ENCODE data around the gene CEMIP. TPM values are rescaled to one million over a fixed set of nuclear protein-coding genes. Genes with fewer than 3 reads are reported as not detected.

CEMIP gene
- polyA plus RNA-seq, 1 experiment = 221 TPM

DNA sequence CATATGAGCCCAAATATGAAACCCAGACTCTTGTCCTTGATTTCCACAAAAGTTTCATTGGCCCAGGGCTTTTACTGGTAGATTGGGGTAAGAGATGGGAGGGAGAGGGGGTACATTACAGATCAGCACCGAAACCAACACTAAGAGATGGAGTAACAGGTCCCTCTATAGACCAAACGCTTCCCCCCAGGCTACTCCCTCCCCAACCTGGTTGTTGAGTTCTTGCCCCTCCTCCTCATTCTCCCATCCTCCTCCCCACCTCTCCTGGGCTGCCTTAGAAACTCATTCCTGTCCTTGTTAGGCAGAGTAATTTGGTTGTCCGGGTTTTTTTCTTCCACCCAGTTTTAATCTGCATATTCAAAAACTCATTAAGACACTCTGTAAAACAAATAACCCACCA, 136.3 kb downstream of the CEMIP start:
- Histone ChIP-seq H3K9me3 (ENCODE audit: control insufficient read depth, insufficient read depth, low read length) (no peaks in the 10 kb centered on the region), H3K4me3 (ENCODE audit: low read depth, low read length) (no peak overlapping the region), H3K27me3 (ENCODE audit: control insufficient read depth, insufficient read depth, low read length) (no peaks in the 10 kb centered on the region), H3K27ac (ENCODE audit: low read depth, low read length) (no peak overlapping the region)
- no peak for DNase-seq (ENCODE audit: low read depth, low spot score)
- ChIA-PET POLR2A (no interaction called here), CTCF (interaction anchor here (1.6 kb wide), 1 partner anchor 55 kb away, joined by 3 read pairs; no protein-coding TSS in a partner anchor)
- TF ChIP-seq, protein P1, sequence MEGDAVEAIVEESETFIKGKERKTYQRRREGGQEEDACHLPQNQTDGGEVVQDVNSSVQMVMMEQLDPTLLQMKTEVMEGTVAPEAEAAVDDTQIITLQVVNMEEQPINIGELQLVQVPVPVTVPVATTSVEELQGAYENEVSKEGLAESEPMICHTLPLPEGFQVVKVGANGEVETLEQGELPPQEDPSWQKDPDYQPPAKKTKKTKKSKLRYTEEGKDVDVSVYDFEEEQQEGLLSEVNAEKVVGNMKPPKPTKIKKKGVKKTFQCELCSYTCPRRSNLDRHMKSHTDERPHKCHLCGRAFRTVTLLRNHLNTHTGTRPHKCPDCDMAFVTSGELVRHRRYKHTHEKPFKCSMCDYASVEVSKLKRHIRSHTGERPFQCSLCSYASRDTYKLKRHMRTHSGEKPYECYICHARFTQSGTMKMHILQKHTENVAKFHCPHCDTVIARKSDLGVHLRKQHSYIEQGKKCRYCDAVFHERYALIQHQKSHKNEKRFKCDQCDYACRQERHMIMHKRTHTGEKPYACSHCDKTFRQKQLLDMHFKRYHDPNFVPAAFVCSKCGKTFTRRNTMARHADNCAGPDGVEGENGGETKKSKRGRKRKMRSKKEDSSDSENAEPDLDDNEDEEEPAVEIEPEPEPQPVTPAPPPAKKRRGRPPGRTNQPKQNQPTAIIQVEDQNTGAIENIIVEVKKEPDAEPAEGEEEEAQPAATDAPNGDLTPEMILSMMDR (IDR thresholded peaks at IDR 0.05; ENCODE audit: low read depth, low read length) = no peak

DNA sequence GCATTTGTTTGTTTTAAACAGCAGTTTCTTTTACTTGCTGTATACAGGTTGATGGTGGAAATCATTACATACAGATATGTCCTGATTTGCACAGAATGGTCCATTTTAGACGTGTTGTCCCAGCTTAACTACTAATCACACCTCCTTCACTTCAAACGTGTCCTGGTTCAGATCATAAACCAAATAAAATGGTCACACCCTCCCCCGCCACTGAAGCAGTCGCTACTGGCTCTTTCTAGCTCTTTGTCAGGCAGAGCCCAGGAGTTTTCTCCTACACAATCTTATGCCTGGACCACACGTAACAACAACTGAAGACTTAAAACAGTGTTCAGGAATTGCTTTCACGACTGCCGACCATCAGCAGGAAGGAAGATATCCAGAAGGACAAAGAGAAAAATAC, 136.9 kb downstream of the CEMIP start:
- Histone ChIP-seq H3K4me3 (ENCODE audit: low read depth, low read length) (no peak overlapping the region), H3K27ac (ENCODE audit: low read depth, low read length) (no peak overlapping the region), H3K9me3 (ENCODE audit: control insufficient read depth, insufficient read depth, low read length) (no peaks in the 10 kb centered on the region), H3K27me3 (ENCODE audit: control insufficient read depth, insufficient read depth, low read length) (no peaks in the 10 kb centered on the region)
- no peak for DNase-seq (ENCODE audit: low read depth, low spot score)
- ChIA-PET CTCF (no interaction called here), POLR2A (no interaction called here)
- TF ChIP-seq, protein P1 (IDR thresholded peaks at IDR 0.05; ENCODE audit: low read depth, low read length) = no peak

- H3K4me3 ChIP-seq (ENCODE audit: low read depth, low read length) = no peak overlapping the region
- TF ChIP-seq, protein P1 (IDR thresholded peaks at IDR 0.05; ENCODE audit: low read depth, low read length) = no peak
- H3K9me3 ChIP-seq (ENCODE audit: control insufficient read depth, insufficient read depth, low read length) = no peaks in the 10 kb centered on the region
- peak overlapping the region; percentile 21 for H3K27ac ChIP-seq (ENCODE audit: low read depth, low read length)
- no peaks in the 10 kb centered on the region for H3K27me3 ChIP-seq (ENCODE audit: control insufficient read depth, insufficient read depth, low read length)
- POLR2A ChIA-PET = no interaction called here
- no peak for DNase-seq (ENCODE audit: low read depth, low spot score)
- CTCF ChIA-PET = no interaction called here
Observed at GRCh38 chr15:80918196-80918783, 139.1 kb downstream of the CEMIP start.

DNA sequence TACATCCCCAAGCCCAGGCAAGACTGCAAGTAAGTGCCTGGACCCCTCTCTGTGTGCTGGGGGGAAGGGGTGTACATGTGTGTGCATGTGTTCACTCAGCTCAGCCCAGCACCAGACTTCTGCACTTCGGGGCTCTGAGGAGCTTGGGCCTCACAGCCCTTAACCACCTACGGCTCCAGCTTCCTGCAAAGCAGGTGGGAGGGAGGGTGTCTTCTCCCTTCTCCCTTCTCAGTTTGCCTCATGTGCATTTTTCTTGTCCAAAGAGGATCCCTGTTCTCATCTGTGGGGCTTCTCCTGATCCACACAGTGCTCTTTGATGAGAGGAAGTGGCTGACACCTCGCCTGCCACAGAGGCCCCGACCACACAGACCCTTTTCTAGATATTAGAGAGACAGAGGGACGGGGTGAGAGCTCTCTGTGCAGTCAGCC, 141.1 kb downstream of the CEMIP start:
- Histone ChIP-seq H3K4me3 (ENCODE audit: low read depth, low read length) (no peak overlapping the region), H3K27me3 (ENCODE audit: control insufficient read depth, insufficient read depth, low read length) (no peaks in the 10 kb centered on the region), H3K9me3 (ENCODE audit: control insufficient read depth, insufficient read depth, low read length) (no peaks in the 10 kb centered on the region; the same call in 1 of the 2 replicates), H3K27ac (ENCODE audit: low read depth, low read length) (no peak overlapping the region)
- TF ChIP-seq, protein P1 (IDR thresholded peaks at IDR 0.05; ENCODE audit: low read depth, low read length) = no peak
- ChIA-PET POLR2A (no interaction called here), CTCF (no interaction called here)
- DNase-seq (ENCODE audit: low read depth, low spot score) = no peak

DNA sequence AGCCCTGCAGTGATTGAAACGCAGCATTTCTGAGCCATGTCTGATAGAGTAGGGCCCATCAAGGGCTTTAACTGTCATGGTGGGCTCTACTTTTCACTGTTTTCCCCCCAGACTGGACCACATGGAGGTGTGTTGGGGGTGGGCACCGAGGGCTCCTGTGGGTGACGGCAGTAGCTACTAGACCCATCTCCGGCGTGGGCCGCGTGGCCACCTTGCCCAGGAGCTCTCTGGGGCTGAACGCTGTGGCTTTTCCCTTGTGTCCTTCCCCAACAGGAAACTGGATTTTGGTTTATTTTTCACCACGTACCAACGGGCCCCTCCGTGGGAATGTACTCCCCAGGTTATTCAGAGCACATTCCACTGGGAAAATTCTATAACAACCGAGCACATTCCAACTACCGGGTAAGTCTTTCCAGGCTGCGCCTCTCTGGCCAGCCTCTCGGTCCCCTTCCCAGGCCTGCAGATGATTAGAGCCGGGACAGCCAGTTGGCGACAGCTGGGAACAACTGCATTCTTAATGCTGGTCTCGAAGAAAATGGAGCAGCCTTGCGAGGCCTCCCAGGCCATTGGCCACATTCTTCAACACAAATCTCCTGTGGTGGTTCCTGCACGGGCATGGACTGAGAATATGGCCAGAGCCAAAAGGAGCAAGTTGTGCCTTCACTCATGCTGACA, 142.7 kb downstream of the CEMIP start:
- Histone ChIP-seq H3K27ac (ENCODE audit: low read depth, low read length) (no peak overlapping the region), H3K4me3 (ENCODE audit: low read depth, low read length) (no peak overlapping the region), H3K9me3 (ENCODE audit: control insufficient read depth, insufficient read depth, low read length) (no peaks in the 10 kb centered on the region; the same call in 1 of the 2 replicates), H3K27me3 (ENCODE audit: control insufficient read depth, insufficient read depth, low read length) (no peaks in the 10 kb centered on the region)
- ChIA-PET POLR2A (no interaction called here), CTCF (interaction anchor here (1.0 kb wide), 1 partner anchor 48 kb away, joined by 3 read pairs; no protein-coding TSS in a partner anchor)
- DNase-seq (ENCODE audit: low read depth, low spot score) = no peak
- TF ChIP-seq, protein P1 (IDR thresholded peaks at IDR 0.05; ENCODE audit: low read depth, low read length) = no peak
